H1 (cell line): ENCODE results near the gene SLC5A11. TPM values are rescaled to one million over a fixed set of nuclear protein-coding genes. Genes with fewer than 3 reads are reported as not detected.

ENCODE experiments used
- CTCF ChIA-PET: fragments of 300-600 bp; sonication (Branson Sonifier 250); formaldehyde crosslinking; loops from one replicate; lab custom pipeline; 2021; ENCODE audit not compliant: partially characterized antibody; lab: Charles Lee
- POLR2A ChIA-PET: fragments of 300-600 bp; sonication (Branson Sonifier 250); formaldehyde crosslinking; loops from one replicate; lab custom pipeline; 2021; ENCODE audit warnings: inconsistent platforms; ENCODE audit not compliant: partially characterized antibody; lab: Charles Lee
- DNase-seq, 2 experiments: peaks; one replicate each; pipeline versions ENCODE4 v3.0.0 to v3.0.0-alpha.2; 2010 to 2022; ENCODE audit warnings: low spot score in 2 of 2, low read depth in 1 of 2, mixed read lengths in 1 of 2
- FAIRE-seq: peaks from 2 replicates; lab custom pipeline; 2011; peaks lifted over from hg19 to GRCh38; lab: Jason Lieb, UNC
- H2AFZ ChIP-seq: 2 replicates; pipeline ENCODE4 v1.8.1; 2012; ENCODE audit warnings: low read length, inconsistent platforms
- H2AK5ac ChIP-seq: 2 replicates; pipeline ENCODE4 v1.6.1; 2013; ENCODE audit warnings: low read depth, low read length
- H2BK120ac ChIP-seq: replicated peaks from 2 replicates; pipeline ENCODE3; 2013; ENCODE audit warnings: low read depth, low read length, inconsistent platforms
- H2BK12ac ChIP-seq: 2 replicates; pipeline ENCODE4 v1.6.1; 2013; ENCODE audit warnings: low read depth, low read length
- H2BK15ac ChIP-seq: 2 replicates; pipeline ENCODE4 v1.6.1; 2013; ENCODE audit warnings: low read length
- H2BK20ac ChIP-seq: 2 replicates; pipeline ENCODE4 v1.6.1; 2013; ENCODE audit warnings: low read length
- H2BK5ac ChIP-seq: 2 replicates; pipeline ENCODE4 v1.6.1; 2013; ENCODE audit warnings: low read depth, low read length
- H3K14ac ChIP-seq: 2 replicates; pipeline ENCODE4 v1.6.1; 2013; ENCODE audit warnings: inconsistent platforms; ENCODE audit not compliant: insufficient read length
- H3K18ac ChIP-seq: 2 replicates; pipeline ENCODE4 v1.6.1; 2013; ENCODE audit warnings: low read length; ENCODE audit errors: extremely low read depth
- H3K23ac ChIP-seq: 2 replicates; pipeline ENCODE4 v1.6.1; 2013; ENCODE audit warnings: inconsistent platforms; ENCODE audit not compliant: insufficient read length
- H3K23me2 ChIP-seq: 2 replicates; pipeline ENCODE4 v1.6.1; 2013; ENCODE audit warnings: low read depth, low read length
- H3K27ac ChIP-seq: 2 replicates; pipeline ENCODE4 v1.6.1; 2011; ENCODE audit warnings: low read depth, low read length, inconsistent platforms
- H3K27me3 ChIP-seq, 4 experiments: replicated peaks in 1 of 4; 1 replicate in 1 of 4; 2 replicates in 3 of 4; pipeline versions ENCODE4 v1.6.1 to v1.8.1; 2011 to 2013; ENCODE audit warnings: low read length in 3 of 4, mild to moderate bottlenecking in 3 of 4, inconsistent platforms in 2 of 4, mixed read lengths in 2 of 4, moderate library complexity in 1 of 4; ENCODE audit not compliant: control insufficient read depth in 3 of 4, insufficient read depth in 3 of 4; ENCODE audit errors: extremely low read depth in 1 of 4
- H3K36me3 ChIP-seq, 4 experiments: 2 replicates each; pipeline versions ENCODE4 v1.6.1 to v1.8.1; 2011 to 2013; ENCODE audit warnings: mild to moderate bottlenecking in 4 of 4, low read length in 3 of 4, moderate library complexity in 2 of 4, control low read depth in 1 of 4, inconsistent platforms in 1 of 4; ENCODE audit not compliant: insufficient read depth in 4 of 4, control insufficient read depth in 2 of 4
- H3K4ac ChIP-seq: replicated peaks from 2 replicates; pipeline ENCODE3; 2013; ENCODE audit warnings: low read length, low read depth, mixed read lengths, inconsistent platforms; ENCODE audit not compliant: insufficient read length
- H3K4me1 ChIP-seq, 4 experiments: replicated peaks in 1 of 4; 1 replicate in 1 of 4; 2 replicates in 3 of 4; pipeline versions ENCODE4 v1.6.1 to v1.8.1; 2011 to 2013; ENCODE audit warnings: low read length in 3 of 4, inconsistent platforms in 2 of 4, mixed read lengths in 1 of 4; ENCODE audit not compliant: insufficient read depth in 4 of 4, control insufficient read depth in 3 of 4
- H3K4me2 ChIP-seq, 2 experiments: 2 replicates each; pipeline versions ENCODE4 v1.6.1 to v1.8.1; 2011 to 2013; ENCODE audit warnings: low read depth in 2 of 2, low read length in 2 of 2, control low read depth in 1 of 2, inconsistent platforms in 1 of 2, mild to moderate bottlenecking in 1 of 2; ENCODE audit not compliant: insufficient read depth in 1 of 2
- H3K4me3 ChIP-seq, 4 experiments: fragments of 200-600, 300-600 bp in 1 of 4; sonication (generic), shearing (Covaris generic), sonication (Bioruptor Twin) in 1 of 4; 2 replicates each; pipeline versions ENCODE4 v1.5.1 to v1.8.1; 2011 to 2016; ENCODE audit warnings: low read length in 4 of 4, low read depth in 3 of 4, control low read depth in 2 of 4, inconsistent platforms in 2 of 4, mild to moderate bottlenecking in 2 of 4, mixed read lengths in 1 of 4, moderate library complexity in 1 of 4; ENCODE audit not compliant: insufficient read depth in 2 of 4; ENCODE audit errors: extremely low read depth in 1 of 4
- H3K56ac ChIP-seq: replicated peaks from 2 replicates; pipeline ENCODE3; 2013; ENCODE audit warnings: low read depth, mild to moderate bottlenecking, mixed read lengths, low read length, inconsistent platforms; ENCODE audit not compliant: insufficient read length
- H3K79me1 ChIP-seq: 2 replicates; pipeline ENCODE4 v1.6.1; 2013; ENCODE audit warnings: low read depth, low read length, control low read depth
- H3K79me2 ChIP-seq, 2 experiments: 2 replicates each; pipeline versions ENCODE4 v1.6.1 to v1.8.1; 2012 to 2013; ENCODE audit warnings: low read length in 2 of 2, mild to moderate bottlenecking in 2 of 2, inconsistent platforms in 1 of 2; ENCODE audit not compliant: insufficient read depth in 2 of 2, control insufficient read depth in 1 of 2
- H3K9ac ChIP-seq, 4 experiments: replicated peaks in 1 of 4; 1 replicate in 1 of 4; 2 replicates in 3 of 4; pipeline versions ENCODE4 v1.6.1 to v1.8.1; 2011 to 2013; ENCODE audit warnings: low read depth in 3 of 4, low read length in 3 of 4, control low read depth in 2 of 4, mild to moderate bottlenecking in 2 of 4, moderate library complexity in 2 of 4, inconsistent platforms in 1 of 4; ENCODE audit errors: extremely low read depth in 1 of 4
- H3K9me3 ChIP-seq, 2 experiments: 2 replicates each; pipeline versions ENCODE4 v1.6.1 to v1.8.1; 2012 to 2013; ENCODE audit warnings: mild to moderate bottlenecking in 2 of 2, moderate library complexity in 2 of 2, control low read depth in 1 of 2, inconsistent platforms in 1 of 2, low read depth in 1 of 2, low read length in 1 of 2, mixed read lengths in 1 of 2; ENCODE audit not compliant: insufficient read depth in 2 of 2
- H4K20me1 ChIP-seq, 2 experiments: replicated peaks in 1 of 2; 2 replicates each; pipeline versions ENCODE3 to v1.8.1; 2011 to 2013; ENCODE audit warnings: inconsistent platforms in 2 of 2, low read length in 2 of 2, mild to moderate bottlenecking in 1 of 2; ENCODE audit not compliant: insufficient read depth in 2 of 2, control insufficient read depth in 1 of 2
- H4K5ac ChIP-seq: 2 replicates; pipeline ENCODE4 v1.6.1; 2013; ENCODE audit warnings: low read length, low read depth, mixed read lengths, inconsistent platforms; ENCODE audit not compliant: insufficient read length
- H4K8ac ChIP-seq: 2 replicates; pipeline ENCODE4 v1.8.0; 2013; ENCODE audit warnings: mild to moderate bottlenecking, moderate library complexity, low read length, inconsistent platforms; ENCODE audit not compliant: insufficient read depth; ENCODE audit errors: extremely low read depth
- H4K91ac ChIP-seq: replicated peaks from 2 replicates; pipeline ENCODE3; 2013; ENCODE audit warnings: low read length, mixed read lengths, inconsistent platforms; ENCODE audit not compliant: insufficient read length
- CHD2 ChIP-seq: IDR thresholded peaks from 2 replicates; pipeline ENCODE4 v1.6.1; 2012; ENCODE audit warnings: low read length, improper control_type of control experiment
- HDAC6 ChIP-seq: IDR thresholded peaks from one replicate; pipeline ENCODE4 v1.7.1; 2012; ENCODE audit warnings: low read depth, mild to moderate bottlenecking, inconsistent platforms, low read length, moderate library complexity
- JUND ChIP-seq: IDR thresholded peaks from 2 replicates; pipeline ENCODE4 v1.6.1; 2011; ENCODE audit warnings: mild to moderate bottlenecking, improper control_type of control experiment, low read length
- KDM4A ChIP-seq: IDR thresholded peaks from one replicate; pipeline ENCODE4 v1.7.1; 2012; ENCODE audit warnings: low read depth, mild to moderate bottlenecking, moderate library complexity, low read length, inconsistent platforms; ENCODE audit not compliant: severe bottlenecking
- NRF1 ChIP-seq: IDR thresholded peaks from 2 replicates; pipeline ENCODE4 v1.6.1; 2011; ENCODE audit warnings: mild to moderate bottlenecking, low read depth, low read length, improper control_type of control experiment
- SIRT6 ChIP-seq: IDR thresholded peaks from one replicate; pipeline ENCODE4 v1.7.1; 2012; ENCODE audit warnings: low read length, inconsistent platforms
- SP2 ChIP-seq: IDR thresholded peaks from 2 replicates; pipeline ENCODE4 v1.6.1; 2012; ENCODE audit warnings: mild to moderate bottlenecking, low read length, inconsistent platforms
- TAF7 ChIP-seq: optimal IDR thresholded peaks from 2 replicates; pipeline ENCODE3; 2011; ENCODE audit warnings: low read depth, mild to moderate bottlenecking, inconsistent platforms, low read length, moderate library complexity, borderline replicate concordance
- USF2 ChIP-seq: IDR thresholded peaks from 2 replicates; pipeline ENCODE4 v1.6.1; 2011; ENCODE audit warnings: low read length, improper control_type of control experiment
- YY1 ChIP-seq: IDR thresholded peaks from 2 replicates; pipeline ENCODE4 v1.6.1; 2011; ENCODE audit warnings: low read depth, mild to moderate bottlenecking, low read length
- WGBS, 2 experiments: shearing (Covaris generic) in 1 of 2; methylation state at CpG; one replicate each; pipeline versions ENCODE4 v1.1.6 to v1.1.7; 2013 to 2015; ENCODE audit warnings: low lambda C conversion rate in 2 of 2, mixed read lengths in 2 of 2, inconsistent platforms in 1 of 2, low coverage in 1 of 2, missing lambda C conversion rate in 1 of 2; ENCODE audit not compliant: insufficient replicate concordance in 2 of 2, insufficient coverage in 1 of 2, insufficient read length in 1 of 2; ENCODE audit errors: extremely low coverage in 1 of 2, missing lambda C conversion rate in 1 of 2; 5-methylcytosine and 5-hydroxymethylcytosine counted together
- polyA plus RNA-seq, 7 experiments: library from polyadenylated mRNA; depleted of rRNA in 3 of 7; stranded (reverse) in 5 of 7; unstranded in 2 of 7; fragments of >200 nt in 5 of 7; fragments of 200-250 nt in 2 of 7; gene quantifications; 1 replicate in 5 of 7; 2 replicates in 1 of 7; 4 replicates in 1 of 7; pipeline versions ENCODE4 v1.2.1 to v1.2.3, GENCODE V29; 2011 to 2013; ENCODE audit warnings: missing spikeins in 2 of 7, mixed read lengths in 2 of 7
- total RNA-seq: library from RNA; stranded (reverse); fragmentation: NEBNext Ultra II Directional; extraction: Animal tissue kit (Norgen Biotek cat#: 25700); gene quantifications from 2 replicates; pipeline ENCODE4 v1.2.1, GENCODE V29; 2021
- TF ChIP-seq, protein P1 (sequence below), 3 experiments: IDR thresholded peaks; 1 replicate in 2 of 3; 2 replicates in 1 of 3; pipeline versions ENCODE4 v1.5.1 to v1.6.1; 2011; ENCODE audit warnings: low read length in 3 of 3, mild to moderate bottlenecking in 3 of 3, inconsistent platforms in 2 of 3, low read depth in 1 of 3, moderate library complexity in 1 of 3; ENCODE audit not compliant: insufficient read depth in 1 of 3; ENCODE audit errors: control extremely low read depth in 1 of 3

The SLC5A11 gene
- total and polyA plus RNA-seq, 2 of the 8 experiments (the other 6 are each of a cell fraction or from before 2014, with no cell fraction given): 0.26 to 0.59 TPM

GRCh38 chr16:24915019-24915418 lies 69.3 kb downstream of the SLC5A11 start:
- Histone ChIP-seq H2BK5ac (no peak overlapping the region), H3K4me3 (no peak overlapping the region), H4K8ac (no peak overlapping the region; the same call in 1 of the 2 replicates), H2BK15ac (no peak overlapping the region), H3K23me2 (no peaks in the 10 kb centered on the region), H3K27ac (no peak overlapping the region), H2BK12ac (no peak overlapping the region), H3K79me2 (no peaks in the 10 kb centered on the region), H2AFZ (no peak overlapping the region), H3K14ac (no peak overlapping the region), H3K27me3 (no peaks in the 10 kb centered on the region; a peak in 1 of 7 replicates), H3K23ac (no peak overlapping the region), H3K9me3 (no peaks in the 10 kb centered on the region), H3K36me3 (peaks cover 0 to 6% (median 3%) of the 10 kb centered on the region in 4 experiments; a peak in 5 of 8 replicates), H3K4ac (no peak overlapping the region), H4K20me1 (no peaks in the 10 kb centered on the region), H3K56ac (no peak overlapping the region), H3K4me1 (peaks cover 0 to 4% (median 1%) of the 10 kb centered on the region in 4 experiments; a peak in 3 of 7 replicates), H3K9ac (no peak overlapping the region), H3K18ac (no peak overlapping the region), H4K5ac (no peak overlapping the region), H3K79me1 (no peaks in the 10 kb centered on the region), H2AK5ac (0 out of 2 replicates have a peak overlapping the region, but pooled peaks have one; percentile 27), H2BK20ac (no peak overlapping the region), H3K4me2 (no peak overlapping the region), H2BK120ac (no peak overlapping the region), H4K91ac (no peak overlapping the region)
- no peak for FAIRE-seq
- ChIA-PET POLR2A (no interaction called here), CTCF (interaction anchor here (0.6 to 1.3 kb wide), 4 partner anchors 8 to 209 kb away, joined by 3 to 8 read pairs (median 5); no protein-coding TSS in a partner anchor)
- WGBS, 2 experiments: 86% methylated on average over 2 of the region's 2 CpGs; no CpG with 5 or more reads in 1 of the 2 experiments
- DNase-seq: no peak
- TF ChIP-seq SP2: no peak
- TF ChIP-seq USF2: no peak
- TF ChIP-seq JUND: no peak
- no peak for TF ChIP-seq TAF7
- no peak for TF ChIP-seq NRF1
- no peak for TF ChIP-seq YY1
- TF ChIP-seq HDAC6: no peak
- TF ChIP-seq SIRT6: no peak
- TF ChIP-seq CHD2: no peak
- TF ChIP-seq, protein P1, sequence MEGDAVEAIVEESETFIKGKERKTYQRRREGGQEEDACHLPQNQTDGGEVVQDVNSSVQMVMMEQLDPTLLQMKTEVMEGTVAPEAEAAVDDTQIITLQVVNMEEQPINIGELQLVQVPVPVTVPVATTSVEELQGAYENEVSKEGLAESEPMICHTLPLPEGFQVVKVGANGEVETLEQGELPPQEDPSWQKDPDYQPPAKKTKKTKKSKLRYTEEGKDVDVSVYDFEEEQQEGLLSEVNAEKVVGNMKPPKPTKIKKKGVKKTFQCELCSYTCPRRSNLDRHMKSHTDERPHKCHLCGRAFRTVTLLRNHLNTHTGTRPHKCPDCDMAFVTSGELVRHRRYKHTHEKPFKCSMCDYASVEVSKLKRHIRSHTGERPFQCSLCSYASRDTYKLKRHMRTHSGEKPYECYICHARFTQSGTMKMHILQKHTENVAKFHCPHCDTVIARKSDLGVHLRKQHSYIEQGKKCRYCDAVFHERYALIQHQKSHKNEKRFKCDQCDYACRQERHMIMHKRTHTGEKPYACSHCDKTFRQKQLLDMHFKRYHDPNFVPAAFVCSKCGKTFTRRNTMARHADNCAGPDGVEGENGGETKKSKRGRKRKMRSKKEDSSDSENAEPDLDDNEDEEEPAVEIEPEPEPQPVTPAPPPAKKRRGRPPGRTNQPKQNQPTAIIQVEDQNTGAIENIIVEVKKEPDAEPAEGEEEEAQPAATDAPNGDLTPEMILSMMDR (IDR thresholded peaks at IDR 0.05; ENCODE audit: control extremely low read depth in 1 of 3, insufficient read depth in 1 of 3, low read depth in 1 of 3, low read length in 3 of 3): no peak
- no peak for TF ChIP-seq KDM4A
